Measurements from ENCODE around the gene RXRA.

DNA sequence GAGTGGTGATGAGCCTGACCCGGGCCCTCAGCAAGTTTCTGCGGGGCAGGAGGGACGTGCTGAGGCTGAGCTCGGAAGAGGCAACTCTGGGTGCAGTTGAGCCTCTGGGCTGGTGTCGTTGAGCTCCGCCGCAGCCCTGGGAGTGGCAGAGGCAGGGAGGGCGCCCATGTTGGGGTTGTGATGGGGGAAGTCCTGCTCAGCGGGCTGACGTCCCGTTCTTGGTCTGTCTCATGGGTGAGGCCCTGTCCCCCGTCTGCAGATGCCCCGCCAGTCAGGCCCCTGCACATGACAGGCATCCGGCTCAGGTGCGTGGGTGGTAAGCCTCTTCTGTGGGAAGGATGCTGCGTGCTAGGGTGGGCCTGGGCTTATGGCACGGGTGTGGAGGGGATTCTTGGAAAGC is 64.3 kb downstream of the RXRA start:
- TF ChIP-seq, protein P1, sequence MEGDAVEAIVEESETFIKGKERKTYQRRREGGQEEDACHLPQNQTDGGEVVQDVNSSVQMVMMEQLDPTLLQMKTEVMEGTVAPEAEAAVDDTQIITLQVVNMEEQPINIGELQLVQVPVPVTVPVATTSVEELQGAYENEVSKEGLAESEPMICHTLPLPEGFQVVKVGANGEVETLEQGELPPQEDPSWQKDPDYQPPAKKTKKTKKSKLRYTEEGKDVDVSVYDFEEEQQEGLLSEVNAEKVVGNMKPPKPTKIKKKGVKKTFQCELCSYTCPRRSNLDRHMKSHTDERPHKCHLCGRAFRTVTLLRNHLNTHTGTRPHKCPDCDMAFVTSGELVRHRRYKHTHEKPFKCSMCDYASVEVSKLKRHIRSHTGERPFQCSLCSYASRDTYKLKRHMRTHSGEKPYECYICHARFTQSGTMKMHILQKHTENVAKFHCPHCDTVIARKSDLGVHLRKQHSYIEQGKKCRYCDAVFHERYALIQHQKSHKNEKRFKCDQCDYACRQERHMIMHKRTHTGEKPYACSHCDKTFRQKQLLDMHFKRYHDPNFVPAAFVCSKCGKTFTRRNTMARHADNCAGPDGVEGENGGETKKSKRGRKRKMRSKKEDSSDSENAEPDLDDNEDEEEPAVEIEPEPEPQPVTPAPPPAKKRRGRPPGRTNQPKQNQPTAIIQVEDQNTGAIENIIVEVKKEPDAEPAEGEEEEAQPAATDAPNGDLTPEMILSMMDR (IDR thresholded peaks at IDR 0.05): no peak
- TF ChIP-seq POLR2A (IDR thresholded peaks at IDR 0.05): no peak
